Measurements from ENCODE around the gene IL1R2. TPM values are rescaled to one million over a fixed set of nuclear protein-coding genes. Genes with fewer than 3 reads are reported as not detected.

Gene IL1R2, protein sequence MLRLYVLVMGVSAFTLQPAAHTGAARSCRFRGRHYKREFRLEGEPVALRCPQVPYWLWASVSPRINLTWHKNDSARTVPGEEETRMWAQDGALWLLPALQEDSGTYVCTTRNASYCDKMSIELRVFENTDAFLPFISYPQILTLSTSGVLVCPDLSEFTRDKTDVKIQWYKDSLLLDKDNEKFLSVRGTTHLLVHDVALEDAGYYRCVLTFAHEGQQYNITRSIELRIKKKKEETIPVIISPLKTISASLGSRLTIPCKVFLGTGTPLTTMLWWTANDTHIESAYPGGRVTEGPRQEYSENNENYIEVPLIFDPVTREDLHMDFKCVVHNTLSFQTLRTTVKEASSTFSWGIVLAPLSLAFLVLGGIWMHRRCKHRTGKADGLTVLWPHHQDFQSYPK
- not detected in 2 replicates for total RNA-seq
- polyA plus RNA-seq (2012): not detected

DNA sequence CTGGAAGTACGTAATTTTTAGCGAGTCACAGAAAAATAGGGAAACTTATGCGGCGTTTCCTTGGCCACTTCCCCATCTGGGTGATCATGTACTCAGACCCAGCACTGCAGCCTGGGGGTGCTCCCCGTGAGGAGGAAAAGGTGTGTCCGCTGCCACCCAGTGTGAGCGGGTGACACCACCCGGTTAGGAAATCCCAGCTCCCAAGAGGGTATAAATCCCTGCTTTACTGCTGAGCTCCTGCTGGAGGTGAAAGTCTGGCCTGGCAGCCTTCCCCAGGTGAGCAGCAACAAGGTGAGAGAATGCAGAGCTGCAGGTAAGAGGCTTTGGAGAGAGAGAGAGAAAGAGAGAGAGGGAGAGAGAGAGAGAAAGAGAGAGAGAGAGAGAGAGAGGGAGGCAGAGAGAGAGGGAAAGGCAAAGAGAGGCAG lies at the start of gene IL1R2:
Gene IL1R2 (plus strand): TSS at position 240 of the 425 bp plus-strand sequence. CDS start 16,616 bp downstream, outside the sequence.
- no peak for DNase-seq (ENCODE audit: low read depth)

DNA sequence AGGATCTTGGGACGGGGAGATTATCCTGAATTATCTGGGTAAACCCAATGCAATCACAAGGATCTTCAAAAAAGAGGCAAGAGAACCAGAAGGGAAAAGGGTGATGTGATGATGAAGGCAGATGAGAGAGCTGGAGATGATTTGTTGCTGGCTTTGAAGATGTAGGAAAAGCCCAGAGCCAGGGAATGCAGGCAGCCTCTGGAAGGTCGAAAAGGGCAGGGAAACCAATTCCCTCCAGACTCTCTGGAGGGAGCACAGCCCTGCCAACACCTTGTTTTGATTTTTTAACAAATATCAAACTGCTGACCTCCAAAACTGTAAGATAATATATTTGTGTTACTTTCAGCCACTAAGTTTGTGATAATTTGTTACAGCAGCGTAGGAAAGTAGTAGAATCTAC lies 48.9 kb upstream of the IL1R2 start:
- no peak for DNase-seq (ENCODE audit: low read depth)

DNA sequence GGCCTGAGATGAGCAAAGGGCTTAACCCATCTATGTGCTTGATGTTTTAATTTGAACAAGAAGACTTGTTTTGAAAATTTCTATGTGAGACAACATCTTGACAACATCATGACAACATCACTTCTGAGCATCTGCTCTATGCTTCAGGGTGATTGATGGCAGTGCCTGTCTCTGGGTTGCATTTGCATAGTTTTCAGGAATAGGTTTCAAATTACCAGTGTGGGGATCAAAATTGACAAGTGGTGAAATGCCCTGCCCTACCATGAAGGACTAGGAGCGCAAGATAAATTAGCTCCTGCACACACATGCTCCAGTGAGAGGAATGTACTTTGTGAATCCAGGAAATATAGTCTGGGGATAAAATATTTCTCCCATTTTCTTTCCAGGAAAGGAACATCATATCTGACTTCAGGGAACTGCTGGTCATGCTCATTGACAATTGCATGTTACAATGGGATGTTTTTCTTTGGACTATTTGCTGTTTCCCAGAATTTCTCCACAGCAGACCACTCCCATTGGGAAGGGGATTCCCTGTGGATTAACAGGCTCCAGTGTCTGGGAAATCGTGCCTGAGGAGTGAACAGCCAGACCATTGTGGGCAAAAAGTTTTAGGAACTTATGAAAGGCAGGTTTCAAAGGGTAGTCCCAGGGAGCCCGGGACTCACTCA lies 45.3 kb upstream of the IL1R2 start:
- DNase-seq (ENCODE audit: low read depth): peak; percentile 72

DNA sequence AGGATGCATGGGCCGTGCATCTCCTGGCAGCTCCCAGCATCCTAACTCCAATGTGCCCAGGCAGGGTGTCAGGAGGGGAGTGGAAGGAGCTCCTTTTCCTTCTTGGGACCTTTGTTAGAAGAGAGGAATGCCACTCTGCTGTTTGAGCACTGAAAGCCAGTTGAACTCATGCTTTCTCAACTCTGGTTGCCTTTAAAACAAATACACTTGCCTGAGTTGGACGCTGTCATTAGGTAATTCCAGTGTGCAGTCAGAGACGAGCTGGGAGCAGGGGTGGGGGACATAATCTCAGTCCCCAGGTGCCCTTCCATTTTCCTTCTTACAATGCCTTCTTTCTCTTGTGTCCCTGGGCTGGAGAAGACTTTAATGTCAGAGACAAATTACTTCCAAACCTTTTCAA lies 44.4 kb upstream of the IL1R2 start:
- no peak for DNase-seq (ENCODE audit: low read depth)

DNA sequence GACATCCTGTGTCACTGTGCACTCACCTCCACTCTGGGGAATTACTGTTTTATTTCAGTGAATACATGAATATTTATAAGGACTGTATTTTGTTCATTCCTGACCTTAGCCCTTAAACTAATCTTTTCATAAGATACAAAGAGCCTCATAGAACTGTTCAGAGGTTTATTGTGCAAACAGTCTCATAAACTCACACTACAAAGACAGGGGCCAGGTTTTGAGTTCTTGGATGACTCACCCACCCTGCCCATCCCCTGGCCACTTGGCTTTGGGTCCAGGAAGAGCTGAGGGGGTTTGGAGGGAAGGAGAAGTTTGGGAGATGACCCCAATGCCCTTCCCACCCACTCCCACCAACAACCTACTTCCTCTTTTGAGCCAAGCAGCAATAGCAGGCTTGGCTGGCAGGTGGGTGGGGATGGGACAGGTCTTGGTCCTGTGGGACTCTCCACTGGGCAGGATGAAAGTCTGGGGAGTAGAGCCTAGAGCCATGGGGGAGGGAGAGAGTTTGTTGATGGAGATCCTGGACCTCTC lies 43.1 kb upstream of the IL1R2 start:
- no peak for DNase-seq (ENCODE audit: low read depth)

DNA sequence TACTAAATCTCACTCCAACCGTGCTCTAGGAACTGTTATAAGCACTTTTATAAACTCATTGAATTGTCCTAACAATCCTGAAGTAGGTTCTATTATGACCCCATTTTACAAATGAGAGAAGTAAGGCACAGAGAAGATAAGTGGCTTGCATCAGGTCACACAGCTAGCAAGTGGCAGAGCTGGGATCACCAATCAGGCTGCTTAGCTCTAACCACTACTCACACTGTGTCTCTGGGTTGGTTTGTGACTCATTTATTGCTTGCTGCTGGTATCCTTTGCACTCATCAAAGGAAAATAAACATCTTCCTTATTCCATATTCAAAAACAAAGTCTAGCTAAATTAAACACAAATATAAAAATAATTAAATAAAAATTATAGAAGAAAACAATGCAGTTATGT lies 42.5 kb upstream of the IL1R2 start:
- DNase-seq (ENCODE audit: low read depth): no peak

DNA sequence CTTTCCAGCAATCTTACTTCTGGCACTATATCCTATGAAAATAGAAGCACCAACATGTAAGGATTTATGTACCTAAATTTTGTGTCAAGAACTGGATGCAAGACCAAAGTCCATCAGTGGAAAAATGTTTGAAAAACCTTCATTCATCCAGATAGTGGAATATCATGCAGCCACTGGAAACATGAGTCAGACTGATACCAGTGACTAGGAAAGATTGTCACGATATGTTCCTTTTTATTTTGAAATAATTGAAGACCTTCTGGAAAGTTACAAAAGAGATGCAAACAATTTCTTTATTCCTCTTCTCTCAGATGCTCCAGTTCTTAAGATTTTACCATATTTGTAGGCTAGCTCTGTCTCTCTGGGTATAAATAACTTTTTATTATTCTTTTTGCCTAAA lies 40.5 kb upstream of the IL1R2 start:
- no peak for DNase-seq (ENCODE audit: low read depth)

DNA sequence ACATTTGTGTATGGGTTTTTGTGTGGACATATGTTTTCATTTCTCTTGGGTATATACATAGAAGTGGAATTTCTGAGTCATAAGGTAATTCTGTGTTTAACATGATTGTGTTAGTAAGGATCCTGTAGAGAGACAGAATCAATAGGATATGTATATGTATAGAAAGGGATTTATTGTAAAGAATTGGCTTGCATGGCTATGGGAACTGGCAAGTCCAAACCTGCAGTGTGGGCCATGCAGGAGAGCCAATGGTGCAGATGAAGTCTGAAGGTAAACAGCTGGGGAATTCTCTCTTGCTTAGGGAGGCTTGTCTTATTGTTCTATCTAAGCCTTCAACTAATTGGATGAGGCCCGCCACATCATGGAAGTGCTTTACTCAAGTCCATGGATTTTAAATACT lies 39.2 kb upstream of the IL1R2 start:
- DNase-seq (ENCODE audit: low read depth): no peak

DNA sequence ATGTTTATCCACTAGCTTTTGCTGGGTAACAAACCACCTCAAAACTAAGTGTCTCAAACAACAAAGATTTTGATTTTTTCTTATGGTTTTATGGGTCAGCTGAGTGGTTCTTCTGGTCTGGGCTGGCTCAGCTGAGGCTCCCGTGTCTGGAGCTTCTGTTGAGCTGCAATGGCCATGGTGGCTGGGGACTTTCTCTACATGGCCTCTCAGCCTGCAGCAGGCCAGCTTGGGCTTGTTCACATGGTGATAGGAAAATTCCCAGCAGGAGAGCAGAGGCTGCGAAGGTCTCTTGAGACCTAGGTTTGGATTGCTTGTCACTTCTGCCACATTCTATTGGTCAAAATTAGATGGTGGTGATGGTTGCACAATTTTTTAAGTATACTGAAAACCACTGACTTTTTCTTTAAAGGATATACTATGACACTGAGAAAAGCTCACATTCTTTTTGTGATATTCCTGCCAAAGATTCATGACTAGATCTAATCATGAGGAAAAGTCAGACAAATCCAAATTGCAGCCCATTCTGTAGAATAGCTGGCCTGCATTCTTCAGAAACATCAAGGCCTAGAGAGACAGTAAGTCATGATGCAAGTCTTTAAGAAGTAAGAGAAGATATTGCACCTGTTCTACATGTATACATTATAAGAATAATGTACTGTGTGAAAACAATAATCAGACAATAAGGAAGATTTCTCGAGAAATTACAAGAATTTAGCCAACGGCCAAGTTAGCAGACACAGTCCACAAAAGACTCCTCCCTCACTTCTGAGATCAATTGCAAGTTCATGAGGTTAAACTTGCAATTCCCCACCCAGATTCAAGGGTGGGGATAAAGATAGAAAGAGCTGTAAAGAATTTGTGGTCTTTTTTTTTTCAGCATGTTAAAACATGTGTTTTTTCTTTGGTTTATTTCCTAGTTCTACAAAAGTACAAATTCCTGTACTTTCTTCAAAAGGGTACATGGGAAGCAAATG lies 35.0 kb upstream of the IL1R2 start:
- DNase-seq (ENCODE audit: low read depth): no peak

DNA sequence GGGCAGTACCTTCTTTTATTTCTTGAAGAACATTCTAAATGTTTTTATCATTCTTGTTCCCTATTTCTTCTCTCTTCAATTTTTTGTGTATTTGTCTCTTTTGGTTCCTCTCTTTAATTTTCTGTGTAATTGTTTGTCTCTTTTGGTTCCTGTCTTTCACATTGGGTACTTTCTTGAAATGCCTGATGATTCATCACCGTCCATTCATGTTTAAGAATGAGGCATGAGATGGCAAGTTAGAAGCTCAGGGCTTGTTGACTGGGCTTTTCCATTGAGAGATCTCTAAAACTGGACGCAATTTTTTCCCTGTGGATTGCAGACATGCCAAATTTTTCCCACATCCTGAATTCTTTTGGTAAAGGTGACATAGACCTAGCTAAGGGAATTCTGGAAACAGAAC lies 33.7 kb upstream of the IL1R2 start:
- peak; percentile 22 for DNase-seq (ENCODE audit: low read depth)

DNA sequence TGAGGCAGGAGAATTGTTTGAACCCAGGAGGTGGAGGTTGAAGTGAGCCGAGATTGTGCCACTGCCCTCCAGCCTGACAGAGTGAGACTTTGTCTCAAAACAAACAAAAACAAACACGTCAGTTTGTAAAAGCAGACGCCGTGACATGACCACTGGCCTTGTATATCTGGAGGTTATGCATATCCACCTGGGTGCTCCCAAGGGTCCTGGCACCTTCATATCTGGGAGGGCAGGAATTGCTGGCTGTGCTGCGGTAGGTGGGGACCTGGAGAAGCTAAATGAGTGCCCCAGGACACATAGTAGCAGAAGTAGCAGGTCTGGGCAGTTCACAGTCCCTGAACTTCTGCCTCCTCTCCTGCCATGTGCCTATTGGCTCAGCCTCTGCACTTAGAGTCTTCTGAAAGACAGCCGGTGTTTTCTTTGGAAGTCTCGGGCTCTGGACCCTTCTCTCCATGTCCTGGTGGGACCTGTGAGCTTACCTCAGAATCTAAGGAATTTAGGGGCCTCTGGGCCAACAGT lies 30.9 kb upstream of the IL1R2 start:
- DNase-seq (ENCODE audit: low read depth): no peak

DNA sequence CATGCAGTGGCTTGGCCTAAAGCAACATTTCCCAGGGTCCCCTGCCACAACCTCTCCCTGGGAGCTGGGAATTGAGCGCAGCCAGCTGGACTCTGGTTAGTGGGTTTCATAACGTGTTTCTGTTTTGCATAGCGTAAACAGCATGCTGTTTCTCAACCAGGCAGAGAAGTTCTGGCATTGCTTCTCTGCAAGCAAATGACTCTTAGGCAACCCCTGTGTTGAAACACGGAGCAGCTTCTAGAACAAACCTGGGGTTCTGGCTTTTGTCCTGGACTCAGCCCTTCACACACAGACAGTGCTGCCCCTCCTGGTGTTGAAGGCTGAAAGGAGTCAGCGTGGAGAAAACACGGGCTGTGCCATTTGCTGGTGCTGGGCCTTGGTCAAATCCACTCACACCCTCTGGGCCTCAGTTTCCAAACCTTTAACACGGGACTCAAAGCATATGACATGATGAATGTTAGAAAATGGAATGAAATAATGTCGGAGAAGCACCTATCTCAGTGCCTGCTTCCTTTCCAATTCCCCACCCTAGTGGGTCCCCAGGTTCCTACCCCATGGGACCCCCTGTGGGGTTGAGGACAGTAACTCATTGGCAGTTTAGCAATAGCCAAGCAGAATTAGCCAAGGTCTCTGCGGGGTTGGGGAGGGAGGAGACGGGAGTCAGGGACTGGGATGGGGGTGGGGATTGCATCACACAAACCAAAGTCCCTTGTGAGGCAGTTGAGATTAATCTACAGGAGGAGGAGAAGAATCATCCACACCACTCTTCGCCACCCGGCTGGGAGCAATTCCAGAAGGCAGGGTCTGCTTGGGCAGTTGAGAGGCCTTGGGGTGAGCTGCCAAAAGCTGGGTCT lies 30.2 kb upstream of the IL1R2 start:
- peak; percentile 54 for DNase-seq (ENCODE audit: low read depth)

DNA sequence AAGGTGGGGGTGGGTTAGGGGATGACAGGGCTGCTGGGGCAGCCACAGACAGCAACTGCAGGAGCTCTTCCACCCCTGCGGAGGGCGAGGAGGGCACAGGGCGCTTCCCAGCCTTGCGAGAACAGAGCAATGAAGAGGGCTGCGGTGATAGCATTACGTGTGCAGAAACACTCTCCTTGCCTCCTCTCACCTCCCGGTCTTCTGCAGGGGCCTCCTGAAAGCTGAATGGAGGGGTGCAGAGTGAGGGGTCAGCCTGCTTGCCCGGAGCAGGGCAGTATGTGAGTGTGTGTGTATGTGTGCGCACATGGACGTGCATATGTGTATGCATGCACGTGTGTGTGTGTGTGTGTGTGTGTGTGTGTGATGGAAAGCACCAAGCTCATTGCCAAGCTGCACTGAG lies 29.5 kb upstream of the IL1R2 start:
- no peak for DNase-seq (ENCODE audit: low read depth)

DNA sequence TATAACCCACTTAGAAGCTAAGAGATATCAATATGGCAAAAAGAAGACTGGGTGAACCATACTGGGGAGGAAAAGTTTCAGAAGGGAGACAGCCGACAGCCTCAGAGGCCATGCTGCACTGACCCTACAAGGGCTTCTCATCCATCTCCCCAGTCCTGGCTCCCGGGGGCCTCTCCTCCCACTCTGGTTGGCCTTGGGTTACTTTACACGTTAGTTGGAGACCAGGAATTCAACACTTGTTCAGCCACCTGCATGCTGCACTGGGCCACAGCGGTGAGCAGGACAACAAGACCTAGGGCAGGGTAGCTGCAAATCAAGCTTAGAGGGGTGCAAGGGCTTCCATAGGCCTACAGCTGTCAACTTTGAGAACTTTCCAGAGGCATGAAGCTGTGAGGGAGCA lies 28.6 kb upstream of the IL1R2 start:
- DNase-seq (ENCODE audit: low read depth): no peak

DNA sequence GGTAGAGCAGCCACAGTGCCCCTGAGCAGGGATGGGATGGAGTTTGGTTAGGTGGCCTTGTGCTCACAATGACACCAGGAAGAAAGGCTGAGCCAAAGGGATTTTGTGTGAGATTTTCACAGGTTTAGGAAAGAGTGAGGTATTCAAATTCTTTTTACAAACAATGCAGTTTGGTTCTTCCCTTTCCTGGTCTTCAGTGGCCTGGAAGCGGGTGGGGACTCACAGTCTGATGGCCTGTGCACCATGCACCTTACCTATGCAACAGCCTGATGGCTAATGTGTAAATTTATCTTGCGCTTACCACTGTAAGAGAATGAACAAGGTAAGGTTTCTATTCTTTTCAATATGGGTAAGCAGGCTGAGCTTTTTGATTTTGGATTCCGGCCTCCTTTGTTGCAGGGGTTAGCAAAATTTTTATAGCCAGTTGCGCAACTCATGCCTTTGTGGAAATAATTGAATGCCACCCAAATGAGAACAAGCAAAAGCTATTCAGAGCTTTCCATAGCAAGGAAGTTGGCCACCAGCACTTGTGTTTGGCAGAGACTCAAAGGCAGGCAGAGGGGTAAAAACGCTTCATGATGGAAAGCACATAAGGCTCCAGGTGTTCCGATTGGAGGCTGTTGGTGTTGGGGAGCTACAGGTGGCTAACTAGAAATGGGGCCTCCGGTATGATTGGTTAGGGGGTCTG lies 23.8 kb upstream of the IL1R2 start:
- peak; percentile 33 for DNase-seq (ENCODE audit: low read depth)

DNA sequence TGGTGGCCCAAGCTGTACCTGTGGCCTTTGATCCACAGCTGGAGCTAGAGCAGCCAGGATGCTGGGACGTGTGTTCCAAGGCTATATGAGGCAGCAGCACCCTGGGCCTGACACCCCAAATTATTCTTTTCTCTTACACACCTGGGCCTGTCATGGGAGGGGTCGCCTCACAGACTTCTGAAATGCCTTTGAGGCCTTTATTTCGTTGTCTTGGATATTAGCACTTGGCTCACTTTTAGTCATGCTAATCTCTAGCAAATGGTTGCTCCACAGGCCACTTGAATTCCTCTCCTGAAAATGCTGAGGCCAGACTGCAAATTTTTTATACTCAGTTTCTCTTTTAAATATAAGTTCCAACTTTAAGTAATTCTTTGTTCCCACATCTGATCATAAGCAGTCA lies 22.0 kb upstream of the IL1R2 start:
- DNase-seq (ENCODE audit: low read depth): no peak

DNA sequence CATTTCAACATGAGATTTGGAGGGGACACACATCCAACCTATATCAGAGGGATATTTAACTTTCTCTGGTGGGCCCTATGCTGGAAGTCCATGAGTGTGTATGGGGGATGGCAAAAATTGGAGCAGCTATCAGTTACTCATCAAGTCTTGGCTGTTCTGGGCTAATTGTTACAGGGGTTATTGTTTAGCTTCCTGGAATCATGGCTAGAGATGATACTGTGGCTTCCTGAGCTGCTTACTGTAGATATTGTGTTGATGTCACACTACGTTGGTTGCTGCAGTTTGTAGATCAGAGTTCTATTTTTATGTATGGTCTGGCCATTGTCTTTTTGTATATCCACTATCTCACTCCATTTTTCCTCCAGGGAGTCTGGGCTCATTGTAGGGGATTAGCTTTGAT lies 20.9 kb upstream of the IL1R2 start:
- no peak for DNase-seq (ENCODE audit: low read depth)

DNA sequence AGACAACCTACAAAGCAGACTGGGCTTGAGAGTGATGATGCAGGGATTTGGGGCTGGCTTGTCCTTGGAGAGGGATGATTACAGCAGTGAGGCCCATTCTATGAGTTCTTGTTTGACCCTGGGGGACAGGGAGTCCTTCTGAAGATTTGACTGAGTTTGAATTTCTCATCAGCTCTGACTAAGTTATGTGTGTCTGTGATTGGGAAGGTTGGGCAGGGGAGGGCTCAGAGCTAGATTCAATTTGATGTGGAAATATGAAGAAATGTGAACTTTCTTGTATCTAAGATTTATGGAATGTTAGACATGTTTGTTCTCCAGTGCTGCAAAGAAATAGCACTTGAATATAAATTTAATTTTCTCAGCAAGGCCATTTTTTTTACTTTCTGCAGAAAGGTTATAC lies 19.9 kb upstream of the IL1R2 start:
- no peak for DNase-seq (ENCODE audit: low read depth)

DNA sequence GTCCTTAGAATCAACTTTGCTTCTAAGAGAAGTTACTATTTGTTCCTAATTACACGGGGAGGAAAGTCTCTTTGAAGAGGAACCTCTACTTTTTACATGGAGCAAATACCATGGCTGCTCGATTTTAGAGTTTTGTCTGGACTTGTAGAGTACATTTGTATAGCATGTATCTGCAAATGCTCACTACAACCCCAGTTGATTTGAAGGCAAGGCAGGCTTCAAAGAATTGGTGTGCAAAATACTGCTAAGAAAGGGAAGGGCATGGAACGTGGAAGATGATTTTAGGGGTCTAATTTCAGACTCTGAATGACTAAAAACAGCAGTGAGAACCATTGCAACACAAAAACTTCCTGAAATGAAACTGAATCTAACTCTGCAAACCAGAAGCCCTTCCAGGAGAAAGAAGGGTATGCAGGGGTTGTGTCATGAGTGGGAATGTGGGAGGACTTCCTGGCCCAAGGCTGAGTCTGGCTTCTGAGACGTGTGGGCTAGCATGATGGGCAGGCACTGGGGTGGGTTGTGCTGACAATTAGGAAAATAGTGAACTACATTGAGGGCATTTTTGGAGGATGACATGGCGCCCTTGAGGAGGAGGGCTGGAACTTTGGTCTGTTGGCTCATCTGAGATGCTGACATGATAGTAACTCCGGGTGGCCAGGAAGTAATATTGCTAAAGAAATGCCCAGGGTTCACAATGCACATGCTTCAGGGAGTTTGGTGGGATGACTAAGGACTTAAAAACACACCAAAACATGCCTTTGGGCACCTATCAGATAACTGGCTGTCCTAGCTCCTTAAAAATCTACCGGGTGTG lies 18.9 kb upstream of the IL1R2 start:
- no peak for DNase-seq (ENCODE audit: low read depth)

All from myocyte (in vitro differentiated cells).